Sigmoid colon (tissue), 7 donors: Measurements from ENCODE around the gene NEURL4. TPM values are rescaled to one million over a fixed set of nuclear protein-coding genes. Genes with fewer than 3 reads are reported as not detected.

ENCODE experiments used
- DNase-seq: peaks from one replicate; pipeline ENCODE4 v3.0.0-alpha.2; 2019
- H3K27ac ChIP-seq, 4 donors: fragments of 200-600 bp; sonication (generic); one replicate each; pipeline ENCODE4 v1.5.1; 2016 to 2019; ENCODE audit warnings: mild to moderate bottlenecking in 1 of 4
- H3K27me3 ChIP-seq, 3 donors: fragments of 200-600 bp; sonication (generic); one replicate each; pipeline ENCODE4 v1.5.1; 2019; ENCODE audit warnings: mild to moderate bottlenecking in 1 of 3
- H3K36me3 ChIP-seq, 4 donors: fragments of 200-600 bp; sonication (generic); one replicate each; pipeline ENCODE4 v1.5.1; 2016 to 2019
- H3K4me1 ChIP-seq, 4 donors: fragments of 200-600 bp; sonication (generic); one replicate each; pipeline ENCODE4 v1.5.1; 2017 to 2019
- H3K4me3 ChIP-seq, 4 donors: fragments of 200-600 bp; sonication (generic); one replicate each; pipeline ENCODE4 v1.5.1; 2017 to 2019; ENCODE audit warnings: mild to moderate bottlenecking in 2 of 4, moderate library complexity in 1 of 4
- H3K9me3 ChIP-seq, 4 donors: fragments of 200-600 bp in 3 of 4; sonication (generic) in 3 of 4; one replicate each; pipeline versions ENCODE4 v1.5.1 to v1.6.1; 2013 to 2019
- EP300 ChIP-seq, 4 donors: sonication (generic); formaldehyde crosslinking; IDR thresholded peaks; one replicate each; pipeline ENCODE4 v1.6.1; 2017; ENCODE audit warnings: antibody characterized with exemption in 4 of 4
- POLR2A ChIP-seq, 2 donors: fragments of 450-650 bp; IDR thresholded peaks; one replicate each; pipeline ENCODE4 v1.6.1; 2016; ENCODE audit warnings: antibody characterized with exemption in 2 of 2, mild to moderate bottlenecking in 2 of 2, moderate library complexity in 2 of 2
- POLR2AphosphoS5 ChIP-seq, 4 donors: sonication (generic); formaldehyde crosslinking; IDR thresholded peaks; one replicate each; pipeline ENCODE4 v1.6.1; 2017; ENCODE audit warnings: antibody characterized with exemption in 4 of 4
- WGBS, 2 donors: extraction: QIAGEN DNeasy Blood & Tissue Kit; methylation state at CpG; one replicate each; pipeline ENCODE4 v1.1.7; 2013; 5-methylcytosine and 5-hydroxymethylcytosine counted together
- intact Hi-C: fragments of 100-400 bp; cut with DNase I; formaldehyde crosslinking; loops from one replicate; pipeline ENCODE4 v1.15.1; 2023
- polyA plus RNA-seq, 3 donors: library from polyadenylated mRNA; stranded (reverse); fragments of 200-250 nt; gene quantifications; one replicate each; pipeline ENCODE4 v1.2.3, GENCODE V29; 2013
- total RNA-seq, 4 donors: library from RNA; depleted of rRNA; stranded (reverse); fragments of >200 nt; gene quantifications; one replicate each; pipeline ENCODE4 v1.1.0, GENCODE V29; 2016
- TF ChIP-seq, protein P1 (sequence below), 4 experiments: fragments of 450-650 bp in 3 of 4; fragments of 200-600 bp in 1 of 4; IDR thresholded peaks; one replicate each; pipeline ENCODE4 v1.5.1; 2016 to 2019; ENCODE audit warnings: antibody characterized with exemption in 4 of 4, mild to moderate bottlenecking in 3 of 4, moderate library complexity in 2 of 4
- donor health status: healthy with polysubstance abuse.
- donor health status: Bipolar disorder and iron deficiency.
- donor health status: healthy.

Gene NEURL4
- total and polyA plus RNA-seq, 7 donors: 6.0 to 31.6 (median 16.7) TPM

DNA sequence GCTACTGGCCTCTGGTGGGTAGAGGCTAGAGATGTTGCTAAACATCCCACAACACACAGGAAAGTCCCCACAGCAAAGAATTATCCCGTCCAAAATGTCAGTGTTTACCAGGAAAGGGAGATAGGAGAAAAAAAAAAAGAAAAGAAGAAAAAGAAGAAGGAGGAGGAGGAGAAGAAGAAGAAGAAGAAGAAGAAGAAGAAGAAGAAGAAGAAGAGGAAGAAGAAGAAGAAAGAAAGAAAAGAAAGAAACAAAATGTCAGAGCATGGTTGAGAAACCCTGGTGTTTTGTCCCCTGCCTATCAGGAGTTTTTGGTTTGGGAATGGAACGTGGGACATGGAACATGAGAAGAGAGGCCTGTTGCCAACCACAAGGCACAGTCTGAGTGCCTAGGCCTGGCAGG lies 28.2 kb upstream of the NEURL4 start:
- peak overlapping the region in 3 of 4 donors; percentile 5 to 54 (median 41) for H3K27ac ChIP-seq
- no peak for DNase-seq
- no peaks in the 10 kb centered on the region for H3K9me3 ChIP-seq
- no peak for TF ChIP-seq POLR2A (IDR thresholded peaks at IDR 0.05)
- no peaks in the 10 kb centered on the region for H3K27me3 ChIP-seq
- intact Hi-C loops: loop anchor here (2.0 kb wide), 2 partner anchors 37 to 47 kb away; partner anchors contain the start of genes PLSCR3 and TMEM256
- no peaks in the 10 kb centered on the region for H3K36me3 ChIP-seq
- no peak overlapping the region for H3K4me3 ChIP-seq
- peaks cover 0 to 39% (median 37%) of the 10 kb centered on the region in 4 donors for H3K4me1 ChIP-seq
- WGBS, 2 donors: 67 to 86% methylated on average over 2 of the region's 2 CpGs

DNA sequence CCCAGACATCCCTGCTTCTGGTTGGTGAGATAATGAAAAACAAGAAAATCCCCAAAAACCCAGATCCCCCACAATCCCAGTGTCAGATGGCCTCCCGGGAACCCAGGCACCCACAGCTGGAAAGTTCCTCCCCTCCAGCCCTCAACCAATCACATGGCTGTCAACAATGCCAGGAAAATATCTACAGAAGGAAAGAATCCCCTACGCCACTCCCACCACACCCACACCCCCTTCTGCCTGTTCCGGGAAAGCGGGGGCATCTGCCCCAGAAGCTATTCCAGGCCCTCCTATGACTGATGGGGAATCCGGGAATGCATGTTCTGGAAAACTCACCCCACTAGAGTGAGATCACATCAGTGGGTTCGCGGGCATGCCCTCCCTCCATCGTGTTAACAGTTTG lies 27.6 kb upstream of the NEURL4 start:
- WGBS, 2 donors: 59 to 70% methylated on average over 8 of the region's 8 CpGs
- intact Hi-C loops: loop anchor here (1.0 to 2.0 kb wide), 3 partner anchors 38 to 81 kb away; partner anchors contain the start of genes PLSCR3 and TMEM256
- no peak for DNase-seq

DNA sequence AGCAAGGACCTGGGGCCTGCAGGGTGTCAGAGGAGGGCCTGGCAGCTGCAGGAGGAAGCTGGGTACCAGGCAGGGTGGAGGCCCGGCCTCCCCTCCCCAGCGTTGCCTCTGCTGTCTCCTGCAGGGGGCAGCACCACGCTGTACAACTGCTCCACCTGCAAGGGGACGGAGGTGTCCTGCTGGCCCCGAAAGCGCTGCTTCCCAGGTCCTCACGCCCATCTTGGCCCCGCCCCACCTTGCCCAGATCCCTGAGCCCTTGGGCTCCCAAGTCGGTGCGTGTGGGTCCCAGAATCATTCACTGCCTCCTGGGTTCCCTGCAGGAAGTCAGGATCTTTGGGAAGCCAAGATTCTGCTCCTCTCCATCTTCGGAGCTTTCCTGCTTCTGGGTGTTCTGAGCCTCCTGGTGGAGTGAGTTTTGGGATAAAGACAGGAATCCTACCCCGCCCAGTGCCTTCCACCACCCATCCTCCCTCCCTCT lies 27.0 kb upstream of the NEURL4 start:
- WGBS, 2 donors: 5 to 10% methylated on average over 12 of the region's 12 CpGs
- Histone ChIP-seq H3K36me3 (no peaks in the 10 kb centered on the region), H3K27ac (peak overlapping the region; percentile 41 to 99 (median 51)), H3K9me3 (no peaks in the 10 kb centered on the region), H3K4me1 (peaks cover 0 to 45% (median 38%) of the 10 kb centered on the region in 4 donors), H3K27me3 (no peaks in the 10 kb centered on the region), H3K4me3 (no peak overlapping the region)
- peak; percentile 90 for DNase-seq
- intact Hi-C loops: loop anchor here (1.0 to 2.0 kb wide), 3 partner anchors 39 to 81 kb away; partner anchors contain the start of genes PLSCR3 and TMEM256
- TF ChIP-seq POLR2AphosphoS5 (IDR thresholded peaks at IDR 0.05) (peak in 2 of 4 donors; percentile 15 to 17), EP300 (IDR thresholded peaks at IDR 0.05) (no peak)
- TF ChIP-seq, protein P1, sequence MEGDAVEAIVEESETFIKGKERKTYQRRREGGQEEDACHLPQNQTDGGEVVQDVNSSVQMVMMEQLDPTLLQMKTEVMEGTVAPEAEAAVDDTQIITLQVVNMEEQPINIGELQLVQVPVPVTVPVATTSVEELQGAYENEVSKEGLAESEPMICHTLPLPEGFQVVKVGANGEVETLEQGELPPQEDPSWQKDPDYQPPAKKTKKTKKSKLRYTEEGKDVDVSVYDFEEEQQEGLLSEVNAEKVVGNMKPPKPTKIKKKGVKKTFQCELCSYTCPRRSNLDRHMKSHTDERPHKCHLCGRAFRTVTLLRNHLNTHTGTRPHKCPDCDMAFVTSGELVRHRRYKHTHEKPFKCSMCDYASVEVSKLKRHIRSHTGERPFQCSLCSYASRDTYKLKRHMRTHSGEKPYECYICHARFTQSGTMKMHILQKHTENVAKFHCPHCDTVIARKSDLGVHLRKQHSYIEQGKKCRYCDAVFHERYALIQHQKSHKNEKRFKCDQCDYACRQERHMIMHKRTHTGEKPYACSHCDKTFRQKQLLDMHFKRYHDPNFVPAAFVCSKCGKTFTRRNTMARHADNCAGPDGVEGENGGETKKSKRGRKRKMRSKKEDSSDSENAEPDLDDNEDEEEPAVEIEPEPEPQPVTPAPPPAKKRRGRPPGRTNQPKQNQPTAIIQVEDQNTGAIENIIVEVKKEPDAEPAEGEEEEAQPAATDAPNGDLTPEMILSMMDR (IDR thresholded peaks at IDR 0.05): peak; percentile 81 to 93 (median 86)

More for the DNA sequence above, 27.6 kb upstream of the NEURL4 start:
- no peak for TF ChIP-seq EP300 (IDR thresholded peaks at IDR 0.05)
- peak in 1 of 4 donors; percentile 25 for TF ChIP-seq POLR2AphosphoS5 (IDR thresholded peaks at IDR 0.05)
- H3K9me3 ChIP-seq: no peaks in the 10 kb centered on the region
- H3K4me3 ChIP-seq: no peak overlapping the region
- no peaks in the 10 kb centered on the region for H3K27me3 ChIP-seq
- H3K4me1 ChIP-seq: peaks cover 0 to 43% (median 38%) of the 10 kb centered on the region in 4 donors
- no peaks in the 10 kb centered on the region for H3K36me3 ChIP-seq
- peak overlapping the region; percentile 41 to 99 (median 51) for H3K27ac ChIP-seq

DNA sequence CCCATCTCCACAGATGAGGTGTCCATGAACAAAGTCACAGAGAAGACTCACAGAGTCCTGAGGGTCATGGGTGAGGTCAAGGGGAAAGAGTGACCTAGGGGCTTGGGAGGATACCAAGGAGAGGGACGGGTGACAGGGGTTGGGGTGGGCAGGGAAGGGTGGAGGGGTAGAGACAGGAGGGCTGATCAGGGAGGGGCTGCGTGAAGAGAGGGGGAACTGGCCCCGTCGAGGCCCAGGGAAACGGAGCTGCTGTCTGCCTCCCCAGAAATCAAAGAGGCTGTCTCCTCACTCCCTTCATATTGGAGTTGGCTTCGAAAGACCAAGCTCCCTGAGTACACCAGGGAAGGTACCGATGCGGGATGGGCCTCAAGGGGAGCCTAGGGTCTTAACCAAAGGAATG lies 26.4 kb upstream of the NEURL4 start:
- Histone ChIP-seq H3K9me3 (no peaks in the 10 kb centered on the region), H3K27me3 (no peaks in the 10 kb centered on the region), H3K36me3 (no peaks in the 10 kb centered on the region), H3K4me3 (no peak overlapping the region), H3K27ac (peak overlapping the region; percentile 41 to 99 (median 51)), H3K4me1 (peaks cover 0 to 50% (median 38%) of the 10 kb centered on the region in 4 donors)
- intact Hi-C loops: loop anchor here (2.0 kb wide), 1 partner anchor 205 kb away; the partner anchor contains the start of gene SENP3
- no peak for DNase-seq
- TF ChIP-seq EP300 (IDR thresholded peaks at IDR 0.05): no peak
- no peak for TF ChIP-seq POLR2A (IDR thresholded peaks at IDR 0.05)
- TF ChIP-seq, protein P1 (IDR thresholded peaks at IDR 0.05): no peak
- TF ChIP-seq POLR2AphosphoS5 (IDR thresholded peaks at IDR 0.05): no peak
- 82% methylated on average over 8 of the region's 8 CpGs for WGBS, 2 donors

DNA sequence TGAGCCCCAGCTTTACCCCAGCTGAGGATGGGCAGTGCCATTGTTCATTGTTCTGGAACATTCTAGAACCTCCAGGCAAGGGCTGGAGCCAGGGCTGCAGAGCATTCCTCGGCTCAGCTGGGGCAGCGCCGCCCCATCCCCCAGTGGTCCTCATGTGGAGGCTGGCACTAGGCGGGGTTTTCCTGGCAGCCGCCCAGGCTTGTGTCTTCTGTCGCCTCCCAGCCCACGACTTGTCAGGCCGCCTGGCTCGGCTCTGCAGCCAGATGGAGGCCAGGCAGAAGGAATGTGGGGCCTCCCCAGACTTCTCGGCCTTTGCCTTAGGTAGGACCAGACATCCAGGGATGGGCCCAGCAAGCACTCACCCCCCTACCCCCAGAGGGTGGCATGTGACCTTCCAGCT lies 25.9 kb upstream of the NEURL4 start, which contains the start of gene TMEM95:
TSS of gene TMEM95 (plus strand) at position 104 of the 400 bp plus-strand sequence. CDS start at position 153, 49 bp downstream.
- peak; percentile 78 for DNase-seq
- Histone ChIP-seq H3K27ac (peak within 1 kb of the TSS; percentile 41 to 99 (median 51)), H3K27me3 (no peaks in the 10 kb centered on the region), H3K4me1 (peaks cover 0 to 55% (median 41%) of the 10 kb centered on the region in 4 donors), H3K9me3 (no peaks in the 10 kb centered on the region), H3K36me3 (no peaks in the 10 kb centered on the region), H3K4me3 (no peak within 1 kb of the TSS)
- TF ChIP-seq, protein P1 (IDR thresholded peaks at IDR 0.05): no peak
- no peak for TF ChIP-seq POLR2A (IDR thresholded peaks at IDR 0.05)
- TF ChIP-seq EP300 (IDR thresholded peaks at IDR 0.05): no peak
- peak in 1 of 4 donors; percentile 14 for TF ChIP-seq POLR2AphosphoS5 (IDR thresholded peaks at IDR 0.05)
- intact Hi-C loops: loop anchor here (2.0 kb wide), 1 partner anchor 206 kb away; the partner anchor contains the start of gene SENP3
- 64 to 74% methylated on average over 10 of the region's 10 CpGs for WGBS, 2 donors
